ENCODE results near the gene UBAC2.

Gene UBAC2

GRCh38 chr13:99360696-99361095 is 160.0 kb downstream of the UBAC2 start:
- no peak for DNase-seq (ENCODE audit: low spot score)

- no peak for DNase-seq (ENCODE audit: low spot score)
Measured at GRCh38 chr13:99361197-99361596, 160.5 kb downstream of the UBAC2 start.

- DNase-seq (ENCODE audit: low spot score) = no peak
Measured at GRCh38 chr13:99362362-99362761, 161.7 kb downstream of the UBAC2 start.

- no peak for DNase-seq (ENCODE audit: low spot score)
Measured at GRCh38 chr13:99363391-99363790, 162.7 kb downstream of the UBAC2 start.

GRCh38 chr13:99363949-99364348 is 163.3 kb downstream of the UBAC2 start:
- DNase-seq (ENCODE audit: low spot score) = no peak

GRCh38 chr13:99366075-99366987 is 165.7 kb downstream of the UBAC2 start:
- no peak for DNase-seq (ENCODE audit: low spot score)

GRCh38 chr13:99367106-99367616 is 166.5 kb downstream of the UBAC2 start:
- no peak for DNase-seq (ENCODE audit: low spot score)

GRCh38 chr13:99367663-99368448 is 167.2 kb downstream of the UBAC2 start:
- no peak for DNase-seq (ENCODE audit: low spot score)

GRCh38 chr13:99370481-99371275 is 170.0 kb downstream of the UBAC2 start:
- no peak for DNase-seq (ENCODE audit: low spot score)

GRCh38 chr13:99371956-99372355 is 171.3 kb downstream of the UBAC2 start:
- no peak for DNase-seq (ENCODE audit: low spot score)

- no peak for DNase-seq (ENCODE audit: low spot score)
Measured at GRCh38 chr13:99373436-99373835, 172.8 kb downstream of the UBAC2 start.

GRCh38 chr13:99374169-99374991 is 173.7 kb downstream of the UBAC2 start:
- no peak for DNase-seq (ENCODE audit: low spot score)

GRCh38 chr13:99374994-99375737 is 174.5 kb downstream of the UBAC2 start:
- DNase-seq (ENCODE audit: low spot score) = no peak

- no peak for DNase-seq (ENCODE audit: low spot score)
Measured at GRCh38 chr13:99375738-99376080, 175.1 kb downstream of the UBAC2 start.

GRCh38 chr13:99376132-99376531 is 175.5 kb downstream of the UBAC2 start:
- DNase-seq (ENCODE audit: low spot score) = no peak

GRCh38 chr13:99376924-99377323 is 176.3 kb downstream of the UBAC2 start:
- no peak for DNase-seq (ENCODE audit: low spot score)

- no peak for DNase-seq (ENCODE audit: low spot score)
Measured at GRCh38 chr13:99377641-99378040, 177.0 kb downstream of the UBAC2 start.

- peak; percentile 46 for DNase-seq (ENCODE audit: low spot score)
Measured at GRCh38 chr13:99378985-99379733, 178.5 kb downstream of the UBAC2 start.

- DNase-seq (ENCODE audit: low spot score) = no peak
Measured at GRCh38 chr13:99379856-99380801, 179.5 kb downstream of the UBAC2 start.
